ENCODE data around the gene HNRNPA3. TPM values are rescaled to one million over a fixed set of nuclear protein-coding genes. Genes with fewer than 3 reads are reported as not detected.

Gene HNRNPA3
- polyA plus RNA-seq, 6 donors from 2014 or later: 48.0 to 96.3 (median 70.3) TPM

DNA sequence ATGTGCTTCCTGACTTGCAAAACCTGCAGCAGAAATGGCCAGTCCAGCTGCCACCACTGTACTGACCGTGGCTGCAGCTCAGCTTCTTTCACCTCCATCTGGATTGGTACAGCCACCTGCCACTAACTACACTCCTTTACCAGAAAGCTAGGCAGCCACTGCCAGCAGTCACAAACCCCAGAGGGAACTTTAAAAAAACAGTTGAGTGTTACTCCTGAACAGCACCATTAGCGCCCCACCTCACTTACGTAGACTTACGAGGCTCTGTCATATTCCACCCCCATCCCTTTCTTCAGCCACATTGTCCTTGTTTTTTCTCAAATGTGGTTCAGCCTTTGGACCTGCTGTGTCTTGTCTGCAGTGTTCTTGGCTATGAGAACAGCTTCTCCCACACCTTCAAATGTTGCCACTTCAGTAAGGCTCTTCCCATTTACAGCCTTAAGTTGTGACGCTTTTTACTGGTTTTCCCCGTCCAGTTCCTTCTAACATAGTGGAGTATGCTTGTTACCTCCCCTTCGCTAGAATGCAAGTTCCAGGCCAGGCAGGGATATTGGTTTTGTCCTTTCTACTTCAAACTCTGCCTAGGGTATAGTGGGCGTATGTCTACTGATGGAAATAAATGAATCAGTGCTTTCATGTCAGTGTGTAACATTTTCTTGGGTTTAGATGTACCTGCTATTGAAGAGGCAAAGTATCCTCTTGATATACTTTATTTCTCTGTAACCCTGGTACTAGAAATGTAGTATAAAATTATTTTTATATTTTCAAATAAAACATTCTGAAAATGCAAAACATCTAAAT is 17.0 kb downstream of the HNRNPA3 start:
- Mint-ChIP-seq H3K27ac (peak overlapping the region in 3 of 6 donors; percentile 20 to 74 (median 66)), H3K36me3 (peaks cover 10 to 34% of the 10 kb centered on the region in 2 donors), H3K4me3 (peak overlapping the region in 1 of 8 donors; percentile 14), H3K4me1 (peaks cover 6 to 20% (median 13%) of the 10 kb centered on the region in 3 donors), H3K27me3 (no peaks in the 10 kb centered on the region), H3K9me3 (no peaks in the 10 kb centered on the region)
- DNase-seq (no peak), ATAC-seq (ENCODE audit: low read depth in 2 of 2) (peak in 1 of 2 donors; percentile 12)

GRCh38 chr2:177231270-177231669 is 18.7 kb downstream of the HNRNPA3 start:
- no peak for ATAC-seq (ENCODE audit: low read depth in 2 of 2)
- Mint-ChIP-seq H3K4me1 (peaks cover 13 to 32% (median 25%) of the 10 kb centered on the region in 3 donors), H3K36me3 (peaks cover 10 to 34% of the 10 kb centered on the region in 2 donors), H3K27me3 (no peaks in the 10 kb centered on the region), H3K27ac (peak overlapping the region in 2 of 6 donors; percentile 49 to 50), H3K9me3 (no peaks in the 10 kb centered on the region), H3K4me3 (no peak overlapping the region)
- no peak for DNase-seq

DNA sequence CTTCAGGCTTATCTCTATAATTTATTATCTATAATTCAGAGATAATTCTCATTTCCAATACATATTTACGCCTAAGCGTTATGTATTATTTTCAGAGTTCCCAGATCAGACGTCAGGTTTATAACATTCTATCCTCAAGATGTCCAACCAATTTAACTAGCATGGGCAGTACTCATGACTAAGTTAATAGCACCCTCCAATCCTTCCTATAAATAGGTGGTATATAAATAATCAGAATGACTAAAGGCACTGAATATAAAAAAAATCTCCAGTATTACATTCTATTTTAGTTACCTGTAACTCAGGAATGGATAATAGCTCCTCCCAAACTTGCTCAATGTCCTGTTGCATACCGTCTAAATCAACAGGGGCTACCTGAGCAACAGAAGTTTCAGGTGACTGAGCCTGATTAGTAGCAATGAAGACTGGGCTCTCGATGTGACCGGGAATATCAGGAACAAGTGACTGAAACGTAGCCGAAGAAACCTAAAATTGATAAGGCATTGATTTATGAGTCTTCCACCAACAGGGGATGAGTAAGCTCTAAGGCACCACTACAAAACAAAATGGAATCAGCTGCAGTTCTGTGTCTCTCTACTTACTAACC is 19.6 kb downstream of the HNRNPA3 start:
- no peaks in the 10 kb centered on the region for H3K27me3 Mint-ChIP-seq
- peak overlapping the region in 2 of 6 donors; percentile 38 to 53 for H3K27ac Mint-ChIP-seq
- no peaks in the 10 kb centered on the region for H3K9me3 Mint-ChIP-seq
- DNase-seq: no peak
- peaks cover 13 to 32% (median 27%) of the 10 kb centered on the region in 3 donors for H3K4me1 Mint-ChIP-seq
- no peak overlapping the region for H3K4me3 Mint-ChIP-seq
- peaks cover 10 to 34% of the 10 kb centered on the region in 2 donors for H3K36me3 Mint-ChIP-seq
- no peak for ATAC-seq (ENCODE audit: low read depth in 2 of 2)

GRCh38 chr2:177234267-177234666 is 21.7 kb downstream of the HNRNPA3 start:
- ATAC-seq (ENCODE audit: low read depth in 2 of 2) (no peak), DNase-seq (no peak)
- H3K9me3 Mint-ChIP-seq: no peaks in the 10 kb centered on the region
- H3K4me1 Mint-ChIP-seq: peaks cover 16 to 36% (median 31%) of the 10 kb centered on the region in 3 donors
- H3K27me3 Mint-ChIP-seq: no peaks in the 10 kb centered on the region
- H3K27ac Mint-ChIP-seq: peak overlapping the region in 3 of 6 donors; percentile 27 to 90 (median 58)
- peaks cover 10 to 32% of the 10 kb centered on the region in 2 donors for H3K36me3 Mint-ChIP-seq
- H3K4me3 Mint-ChIP-seq: no peak overlapping the region

GRCh38 chr2:177235855-177236437 is 23.4 kb downstream of the HNRNPA3 start:
- peaks cover 27 to 46% (median 45%) of the 10 kb centered on the region in 3 donors for H3K4me1 Mint-ChIP-seq
- no peak for ATAC-seq (ENCODE audit: low read depth in 2 of 2)
- no peaks in the 10 kb centered on the region for H3K9me3 Mint-ChIP-seq
- no peak for DNase-seq
- peaks cover 6 to 21% of the 10 kb centered on the region in 2 donors for H3K36me3 Mint-ChIP-seq
- peak overlapping the region in 5 of 6 donors; percentile 37 to 90 (median 71) for H3K27ac Mint-ChIP-seq
- H3K27me3 Mint-ChIP-seq: no peaks in the 10 kb centered on the region
- no peak overlapping the region for H3K4me3 Mint-ChIP-seq

DNA sequence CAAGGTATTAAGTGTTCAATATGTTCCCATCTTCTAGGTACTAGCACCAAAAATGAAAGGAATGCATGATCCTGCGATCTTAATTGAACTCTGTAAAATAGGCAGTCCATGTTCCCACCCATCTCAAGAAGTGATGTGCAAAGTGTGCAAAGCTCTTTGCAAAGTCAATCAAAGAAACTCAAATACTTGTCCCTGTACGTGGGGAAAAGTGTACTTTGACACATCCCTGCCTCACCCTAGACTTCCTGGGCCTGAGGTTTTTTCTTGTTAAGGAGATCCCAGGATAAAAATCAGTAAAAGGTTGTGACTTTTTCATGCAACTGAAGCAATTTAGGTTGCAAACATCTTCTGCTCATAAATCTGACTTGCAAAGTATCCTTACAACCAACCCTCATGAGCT is 25.3 kb downstream of the HNRNPA3 start:
- peak overlapping the region in 3 of 6 donors; percentile 3 to 76 (median 42) for H3K27ac Mint-ChIP-seq
- peaks cover 0 to 9% of the 10 kb centered on the region in 2 donors for H3K36me3 Mint-ChIP-seq
- H3K27me3 Mint-ChIP-seq: no peaks in the 10 kb centered on the region
- H3K4me1 Mint-ChIP-seq: peaks cover 47 to 65% (median 62%) of the 10 kb centered on the region in 3 donors
- no peak for DNase-seq
- no peak for ATAC-seq (ENCODE audit: low read depth in 2 of 2)
- no peak overlapping the region for H3K4me3 Mint-ChIP-seq
- H3K9me3 Mint-ChIP-seq: no peaks in the 10 kb centered on the region

- no peak for DNase-seq
- no peaks in the 10 kb centered on the region for H3K9me3 Mint-ChIP-seq
- peak overlapping the region in 4 of 8 donors; percentile 15 to 81 (median 47) for H3K4me3 Mint-ChIP-seq
Measured at GRCh38 chr2:177239053-177239452, 26.5 kb downstream of the HNRNPA3 start.

DNA sequence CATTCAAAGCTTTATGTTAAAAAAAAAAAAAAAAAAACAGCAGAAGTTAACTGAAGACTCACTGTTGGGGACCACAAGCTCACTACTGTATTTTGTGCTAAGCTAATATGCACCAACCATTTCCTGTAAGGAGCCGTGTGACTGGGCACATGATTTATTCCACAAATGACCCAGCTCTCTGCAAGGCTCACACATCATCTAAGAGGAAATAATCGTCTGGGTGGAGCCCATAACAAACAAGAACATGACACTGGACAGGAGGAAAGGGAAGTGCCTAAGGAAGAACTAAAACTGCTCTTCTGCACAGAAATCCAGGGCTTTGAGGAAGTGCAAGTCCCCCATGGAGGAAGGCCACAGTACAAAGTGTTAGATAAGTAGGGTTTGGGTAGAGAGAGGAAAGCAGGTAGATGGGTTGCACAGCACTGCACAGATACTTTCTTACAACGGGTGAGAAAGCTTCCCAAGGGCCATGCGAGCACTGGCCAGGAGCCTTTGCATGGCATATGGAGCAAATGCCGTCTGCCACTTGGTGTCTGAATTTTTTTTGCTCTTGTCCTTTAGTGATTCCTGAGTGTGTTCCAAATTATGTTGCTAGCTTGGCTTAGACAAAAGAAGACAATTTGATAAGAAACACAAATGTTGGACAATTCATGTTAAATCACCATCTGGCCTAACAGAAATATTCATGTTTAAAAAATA is 27.5 kb downstream of the HNRNPA3 start:
- peak; percentile 92 for ATAC-seq (ENCODE audit: low read depth in 2 of 2)
- Mint-ChIP-seq H3K36me3 (no peaks in the 10 kb centered on the region), H3K27me3 (no peaks in the 10 kb centered on the region), H3K4me1 (peaks cover 61 to 80% (median 68%) of the 10 kb centered on the region in 3 donors), H3K27ac (peak overlapping the region; percentile 1 to 91 (median 86)), H3K9me3 (no peaks in the 10 kb centered on the region), H3K4me3 (peak overlapping the region; percentile 2 to 81 (median 67))
- peak; percentile 81 for DNase-seq

More at GRCh38 chr2:177239053-177239452, 26.5 kb downstream of the HNRNPA3 start:
- Mint-ChIP-seq H3K36me3 (peaks cover 0 to 2% of the 10 kb centered on the region in 2 donors), H3K27ac (peak overlapping the region; percentile 36 to 91 (median 76)), H3K4me1 (peaks cover 53 to 74% (median 68%) of the 10 kb centered on the region in 3 donors), H3K27me3 (no peaks in the 10 kb centered on the region)
- ATAC-seq (ENCODE audit: low read depth in 2 of 2): no peak

DNA sequence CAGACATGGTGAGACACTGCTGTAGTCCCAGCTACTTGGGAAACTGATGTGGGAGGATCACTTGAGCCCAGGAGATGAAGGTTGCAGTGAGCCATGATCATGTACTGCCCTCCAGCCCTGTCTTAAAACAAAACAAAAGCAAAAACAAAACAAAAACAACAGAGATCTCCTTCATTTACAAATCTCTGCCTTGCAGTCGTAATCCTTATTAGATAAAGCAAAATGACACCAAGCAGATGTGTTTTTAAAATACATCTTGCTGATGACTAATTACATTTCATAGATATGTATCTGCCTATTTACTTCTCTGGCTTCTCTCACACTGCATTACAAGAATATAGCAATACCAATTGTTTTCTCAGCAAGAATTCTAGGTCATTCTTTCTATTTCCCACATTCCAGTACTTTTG is 29.1 kb downstream of the HNRNPA3 start:
- no peak for ATAC-seq (ENCODE audit: low read depth in 2 of 2)
- H3K4me1 Mint-ChIP-seq: peaks cover 63 to 84% (median 68%) of the 10 kb centered on the region in 3 donors
- H3K27ac Mint-ChIP-seq: peak overlapping the region; percentile 83 to 96 (median 90)

DNA sequence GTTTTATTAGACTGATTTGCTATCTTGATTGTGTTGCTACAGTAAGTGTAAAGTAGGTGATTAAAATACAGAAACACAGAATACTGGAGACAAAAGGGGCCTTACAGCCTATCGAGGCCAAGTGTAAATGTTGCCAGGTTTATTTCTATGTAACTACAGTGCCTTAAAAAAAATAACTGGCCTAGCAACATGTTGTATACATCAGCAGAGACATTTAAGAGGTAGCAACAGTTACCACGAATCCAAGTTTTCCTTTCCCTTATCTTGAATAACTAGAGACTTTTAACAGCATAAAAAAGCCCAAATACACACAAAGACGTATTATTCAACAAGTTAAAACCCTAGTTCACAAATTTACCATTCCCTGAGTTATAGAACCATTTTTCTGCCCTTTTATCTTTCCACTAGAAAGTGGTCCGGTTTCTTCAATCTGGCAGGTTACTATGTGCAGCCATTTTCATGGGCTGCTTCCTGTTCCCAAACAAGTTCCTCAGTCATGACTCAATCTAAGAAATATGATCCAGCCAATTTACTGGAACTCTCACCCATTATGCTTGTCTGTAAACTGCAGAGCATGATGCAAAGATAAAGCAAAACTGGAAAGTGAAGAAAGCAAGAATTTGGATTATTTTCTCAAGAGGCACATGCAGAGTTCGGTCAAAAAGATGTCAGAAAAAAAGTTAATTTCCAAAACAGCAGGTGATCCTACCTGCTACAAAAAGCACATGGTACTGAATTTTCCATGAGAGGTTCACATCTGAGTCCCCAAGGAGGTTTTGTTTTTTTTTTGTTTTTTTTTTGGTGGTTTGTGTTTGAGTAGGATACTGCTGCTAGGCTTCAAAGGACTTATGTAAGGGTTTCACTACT is 29.8 kb downstream of the HNRNPA3 start:
- DNase-seq (no peak), ATAC-seq (ENCODE audit: low read depth in 2 of 2) (no peak)
- Mint-ChIP-seq H3K27me3 (no peaks in the 10 kb centered on the region), H3K36me3 (no peaks in the 10 kb centered on the region), H3K27ac (peak overlapping the region; percentile 70 to 94 (median 89)), H3K4me3 (peak overlapping the region in 4 of 8 donors; percentile 1 to 69 (median 32)), H3K9me3 (no peaks in the 10 kb centered on the region), H3K4me1 (peaks cover 63 to 85% (median 73%) of the 10 kb centered on the region in 3 donors)

More for the DNA sequence above, 29.1 kb downstream of the HNRNPA3 start:
- Mint-ChIP-seq H3K36me3 (no peaks in the 10 kb centered on the region), H3K27me3 (no peaks in the 10 kb centered on the region), H3K4me3 (peak overlapping the region in 3 of 8 donors; percentile 1 to 74 (median 69)), H3K9me3 (no peaks in the 10 kb centered on the region)
- DNase-seq: no peak

DNA sequence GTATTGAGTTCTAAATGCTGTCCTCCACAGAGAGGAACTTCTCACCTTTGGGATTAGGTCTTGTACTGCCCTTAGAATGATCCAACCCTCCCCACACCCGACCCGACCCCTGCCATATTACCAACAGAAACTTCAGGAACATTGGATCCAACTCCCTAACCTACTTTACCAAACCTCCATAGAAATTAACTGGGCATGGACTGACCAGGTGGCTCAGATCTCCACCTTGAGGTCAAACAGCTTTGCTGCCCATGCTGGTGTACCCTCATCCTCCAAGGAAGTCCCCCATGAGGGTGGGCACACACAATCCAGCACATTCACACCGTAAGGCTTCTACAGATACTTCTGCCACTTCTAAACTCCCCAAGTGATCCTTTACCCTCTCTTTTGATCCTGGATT is 30.5 kb downstream of the HNRNPA3 start:
- H3K4me3 Mint-ChIP-seq: peak overlapping the region in 2 of 8 donors; percentile 32 to 34
- DNase-seq (no peak), ATAC-seq (ENCODE audit: low read depth in 2 of 2) (no peak)
- H3K27me3 Mint-ChIP-seq: no peaks in the 10 kb centered on the region
- no peaks in the 10 kb centered on the region for H3K9me3 Mint-ChIP-seq
- H3K27ac Mint-ChIP-seq: peak overlapping the region; percentile 52 to 91 (median 86)
- peaks cover 63 to 88% (median 78%) of the 10 kb centered on the region in 3 donors for H3K4me1 Mint-ChIP-seq
- H3K36me3 Mint-ChIP-seq: no peaks in the 10 kb centered on the region

GRCh38 chr2:177243476-177243875 is 30.9 kb downstream of the HNRNPA3 start:
- peaks cover 60 to 90% (median 77%) of the 10 kb centered on the region in 3 donors for H3K4me1 Mint-ChIP-seq
- peak overlapping the region in 4 of 6 donors; percentile 65 to 90 (median 84) for H3K27ac Mint-ChIP-seq
- no peaks in the 10 kb centered on the region for H3K36me3 Mint-ChIP-seq
- ATAC-seq (ENCODE audit: low read depth in 2 of 2) (no peak), DNase-seq (no peak)
- no peaks in the 10 kb centered on the region for H3K27me3 Mint-ChIP-seq
- H3K9me3 Mint-ChIP-seq: no peaks in the 10 kb centered on the region
- peak overlapping the region in 1 of 8 donors; percentile 29 for H3K4me3 Mint-ChIP-seq
